Bronchial epithelial cell (primary cell): Measurements from ENCODE around the gene PDE6B. TPM values are rescaled to one million over a fixed set of nuclear protein-coding genes. Genes with fewer than 3 reads are reported as not detected.
A peak's percentile ranks its signal among the peaks of the same experiment; 100 is the strongest.
"Not testable (repeated sequence)": the region's sequence is repeated elsewhere in the genome, so short reads cannot be mapped to it uniquely, and the experiment has no call there.

Source experiments
- DNase-seq: peaks from one replicate; pipeline ENCODE4 v3.0.0-alpha.2; 2010; ENCODE audit warnings: low read depth
- FAIRE-seq: peaks from 2 replicates; lab custom pipeline; 2011; peaks lifted over from hg19 to GRCh38; lab: Jason Lieb, UNC
- H3K27me3 ChIP-seq: 2 replicates; pipeline ENCODE4 v1.5.1; 2011; ENCODE audit warnings: low read length; ENCODE audit not compliant: control insufficient read depth, insufficient read depth
- H3K36me3 ChIP-seq: 2 replicates; pipeline ENCODE4 v1.5.1; 2011; ENCODE audit warnings: low read length; ENCODE audit not compliant: control insufficient read depth, insufficient read depth
- H3K4me3 ChIP-seq: 2 replicates; pipeline ENCODE4 v1.5.1; 2011; ENCODE audit warnings: mild to moderate bottlenecking, low read depth, low read length, control low read depth
- total RNA-seq: library from RNA; depleted of rRNA; stranded (reverse); fragments of >200 nt; gene quantifications from 2 replicates; pipeline ENCODE4 v1.2.1, GENCODE V29; 2014
- TF ChIP-seq, protein P1 (sequence below): IDR thresholded peaks from 2 replicates; pipeline ENCODE4 v1.5.1; 2011; ENCODE audit warnings: mild to moderate bottlenecking, moderate library complexity, low read length, control low read depth, inconsistent platforms; ENCODE audit not compliant: insufficient read depth, severe bottlenecking

The PDE6B gene
- total RNA-seq, 1 donor from 2014 or later = not detected

DNA sequence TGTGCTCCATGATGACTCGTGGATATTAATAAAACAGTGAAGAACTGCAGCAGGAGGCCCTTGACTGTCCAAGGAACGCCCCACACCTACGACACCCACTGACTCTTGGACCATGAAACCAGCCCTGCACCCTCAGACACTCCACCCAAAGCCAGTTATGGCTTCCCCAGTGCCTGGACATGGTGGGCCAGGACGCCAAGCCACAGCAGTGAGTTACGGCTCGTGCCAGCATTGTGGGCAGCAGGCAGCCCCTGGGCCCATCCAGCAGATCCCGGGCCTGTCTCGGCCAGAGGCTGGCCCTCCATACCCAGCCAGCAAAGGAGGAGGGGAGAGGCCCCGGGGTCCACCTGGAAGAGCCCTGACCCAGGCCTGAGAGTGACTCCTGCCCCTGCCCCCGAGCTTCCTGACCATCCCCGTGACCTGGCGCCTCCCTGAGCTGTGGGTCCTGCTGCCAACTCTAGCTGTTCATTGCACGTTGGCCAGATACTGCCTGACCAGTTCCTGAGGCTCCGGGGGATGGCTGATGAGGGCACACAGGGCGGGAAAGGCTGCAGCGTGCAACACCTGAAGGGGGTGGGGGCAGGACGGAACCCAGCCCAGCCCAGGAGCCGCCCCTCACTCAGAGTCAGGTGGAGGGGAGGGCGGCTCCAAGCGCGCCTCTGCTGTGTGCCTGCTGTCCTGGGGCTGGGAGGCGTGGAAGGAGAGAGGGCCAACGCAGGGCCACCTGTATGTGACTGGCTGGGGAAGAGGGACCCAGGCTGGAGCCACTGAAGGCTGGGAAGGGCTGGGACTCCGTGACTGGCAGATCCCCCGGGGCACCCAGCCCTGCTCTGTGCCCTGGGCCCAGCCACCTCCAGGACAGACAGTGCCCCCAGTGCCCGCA is 62.8 kb downstream of the PDE6B start:
- no peaks in the 10 kb centered on the region for H3K27me3 ChIP-seq
- no peaks in the 10 kb centered on the region for H3K36me3 ChIP-seq
- peak overlapping the region; percentile 32 for H3K4me3 ChIP-seq
- TF ChIP-seq, protein P1, sequence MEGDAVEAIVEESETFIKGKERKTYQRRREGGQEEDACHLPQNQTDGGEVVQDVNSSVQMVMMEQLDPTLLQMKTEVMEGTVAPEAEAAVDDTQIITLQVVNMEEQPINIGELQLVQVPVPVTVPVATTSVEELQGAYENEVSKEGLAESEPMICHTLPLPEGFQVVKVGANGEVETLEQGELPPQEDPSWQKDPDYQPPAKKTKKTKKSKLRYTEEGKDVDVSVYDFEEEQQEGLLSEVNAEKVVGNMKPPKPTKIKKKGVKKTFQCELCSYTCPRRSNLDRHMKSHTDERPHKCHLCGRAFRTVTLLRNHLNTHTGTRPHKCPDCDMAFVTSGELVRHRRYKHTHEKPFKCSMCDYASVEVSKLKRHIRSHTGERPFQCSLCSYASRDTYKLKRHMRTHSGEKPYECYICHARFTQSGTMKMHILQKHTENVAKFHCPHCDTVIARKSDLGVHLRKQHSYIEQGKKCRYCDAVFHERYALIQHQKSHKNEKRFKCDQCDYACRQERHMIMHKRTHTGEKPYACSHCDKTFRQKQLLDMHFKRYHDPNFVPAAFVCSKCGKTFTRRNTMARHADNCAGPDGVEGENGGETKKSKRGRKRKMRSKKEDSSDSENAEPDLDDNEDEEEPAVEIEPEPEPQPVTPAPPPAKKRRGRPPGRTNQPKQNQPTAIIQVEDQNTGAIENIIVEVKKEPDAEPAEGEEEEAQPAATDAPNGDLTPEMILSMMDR = no peak
- FAIRE-seq (no peak), DNase-seq (no peak)

DNA sequence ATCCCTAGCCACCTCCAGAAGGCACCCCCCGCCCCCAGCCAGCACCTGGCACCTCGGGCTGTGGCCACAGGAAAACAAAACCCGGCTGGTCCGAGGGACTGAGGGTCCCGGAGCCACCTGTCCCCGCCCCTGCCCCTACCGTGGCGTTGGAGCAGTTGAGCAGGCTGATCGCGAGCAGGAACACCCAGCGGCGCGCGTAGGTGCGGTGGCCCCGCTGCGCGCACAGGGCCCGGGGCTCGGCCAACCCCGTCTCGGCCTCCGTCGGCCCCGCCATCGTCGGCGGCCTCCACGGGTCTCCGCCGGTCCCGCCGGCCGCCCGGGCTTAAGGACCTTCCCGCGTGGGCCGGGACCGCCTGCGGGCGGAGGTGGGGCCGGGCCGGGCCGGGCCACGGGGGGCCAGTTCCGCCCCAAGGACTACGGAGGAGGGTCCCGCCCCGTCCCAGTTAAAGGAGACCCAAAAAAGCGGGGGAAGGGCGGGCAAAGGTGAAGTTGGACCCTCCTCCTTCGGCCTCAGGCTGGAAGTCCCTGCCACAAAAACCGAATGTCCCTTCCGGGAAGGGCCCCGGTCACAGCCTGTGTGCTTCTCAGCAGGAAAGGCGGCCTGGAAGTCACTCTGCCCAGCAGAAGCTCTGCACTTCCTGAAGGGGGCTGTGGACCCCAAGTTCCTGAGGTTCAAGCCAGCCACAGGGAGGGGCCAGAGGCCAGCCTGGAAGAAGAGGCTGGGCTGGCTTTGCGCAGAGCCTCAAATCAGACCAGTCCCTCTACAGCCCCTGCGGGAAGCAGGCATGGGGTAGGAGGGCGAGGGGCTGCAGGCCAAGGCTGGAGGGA is 63.7 kb downstream of the PDE6B start, which contains the start of gene SLC49A3:
Gene SLC49A3, minus strand, starts transcription at position 298 of the 828 bp plus-strand sequence. Its CDS starts 24 bp downstream, at position 274.
- TF ChIP-seq, protein P1 = no peak
- no peaks in the 10 kb centered on the region for H3K27me3 ChIP-seq
- no peaks in the 10 kb centered on the region for H3K36me3 ChIP-seq
- peak within 1 kb of the TSS; percentile 32 for H3K4me3 ChIP-seq
- DNase-seq (no peak), FAIRE-seq (no peak)

DNA sequence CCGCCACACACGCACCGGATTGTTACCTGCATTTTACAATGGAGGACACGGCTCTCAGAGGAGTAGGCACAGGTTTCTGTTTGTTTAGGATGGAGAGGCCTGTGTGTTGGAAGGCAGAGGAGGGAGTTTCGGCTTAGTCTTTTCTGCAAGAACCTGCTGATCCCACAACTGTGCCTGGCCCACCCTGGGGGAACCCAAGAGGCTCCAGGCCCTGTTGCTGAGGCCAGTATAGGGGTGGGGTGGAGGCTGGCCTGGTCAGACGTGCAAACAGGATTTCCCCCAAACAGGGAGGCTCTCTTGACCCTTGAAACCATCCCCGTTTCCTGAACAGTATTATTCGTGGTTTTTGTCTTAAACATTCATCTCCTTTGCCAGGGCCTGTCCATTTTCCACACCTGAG is 64.3 kb downstream of the PDE6B start:
- FAIRE-seq (no peak), DNase-seq (no peak)
- H3K27me3 ChIP-seq = no peaks in the 10 kb centered on the region
- TF ChIP-seq, protein P1 = no peak
- no peak overlapping the region for H3K4me3 ChIP-seq
- no peaks in the 10 kb centered on the region for H3K36me3 ChIP-seq

DNA sequence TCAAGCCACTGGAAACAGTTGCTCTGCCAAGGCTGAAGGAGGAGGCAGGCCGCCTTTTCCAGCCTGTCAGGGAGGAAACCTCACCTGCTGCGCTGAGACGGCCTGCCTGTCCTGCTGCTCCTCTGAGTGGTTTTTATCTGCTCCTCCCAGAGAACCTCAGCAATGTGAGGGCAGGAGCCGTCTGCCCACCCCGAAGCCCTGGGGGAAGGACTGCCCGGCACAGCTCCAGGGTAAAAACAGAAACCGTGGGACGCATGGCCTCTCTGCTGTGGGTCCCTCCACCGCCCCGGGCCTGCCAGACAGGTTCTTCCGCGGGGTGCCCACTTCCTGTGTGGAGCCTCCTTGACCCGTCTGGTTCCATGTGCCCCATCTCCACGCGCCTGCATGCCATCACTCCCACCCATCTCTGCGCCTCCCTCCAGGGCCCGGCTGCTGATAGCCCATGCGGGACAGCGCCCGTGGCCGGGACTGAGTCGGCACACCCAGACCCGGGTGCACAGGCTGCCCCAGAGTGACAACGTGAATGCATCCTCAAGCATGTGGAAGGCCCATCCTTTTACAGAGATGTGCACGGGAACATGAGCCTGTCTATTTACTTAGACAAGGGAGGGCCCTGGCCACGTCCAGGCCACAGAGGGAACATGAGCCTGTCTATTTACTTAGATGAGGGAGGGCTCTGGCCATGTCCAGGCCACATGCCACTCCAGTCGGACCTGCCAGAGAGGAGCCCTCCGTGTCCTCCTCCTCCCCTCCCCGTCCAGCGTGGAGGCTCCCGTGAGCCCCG is 67.6 kb downstream of the PDE6B start:
- TF ChIP-seq, protein P1 = no peak
- DNase-seq (no peak), FAIRE-seq (no peak)
- no peaks in the 10 kb centered on the region for H3K36me3 ChIP-seq
- H3K27me3 ChIP-seq = no peaks in the 10 kb centered on the region
- H3K4me3 ChIP-seq = no peak overlapping the region

DNA sequence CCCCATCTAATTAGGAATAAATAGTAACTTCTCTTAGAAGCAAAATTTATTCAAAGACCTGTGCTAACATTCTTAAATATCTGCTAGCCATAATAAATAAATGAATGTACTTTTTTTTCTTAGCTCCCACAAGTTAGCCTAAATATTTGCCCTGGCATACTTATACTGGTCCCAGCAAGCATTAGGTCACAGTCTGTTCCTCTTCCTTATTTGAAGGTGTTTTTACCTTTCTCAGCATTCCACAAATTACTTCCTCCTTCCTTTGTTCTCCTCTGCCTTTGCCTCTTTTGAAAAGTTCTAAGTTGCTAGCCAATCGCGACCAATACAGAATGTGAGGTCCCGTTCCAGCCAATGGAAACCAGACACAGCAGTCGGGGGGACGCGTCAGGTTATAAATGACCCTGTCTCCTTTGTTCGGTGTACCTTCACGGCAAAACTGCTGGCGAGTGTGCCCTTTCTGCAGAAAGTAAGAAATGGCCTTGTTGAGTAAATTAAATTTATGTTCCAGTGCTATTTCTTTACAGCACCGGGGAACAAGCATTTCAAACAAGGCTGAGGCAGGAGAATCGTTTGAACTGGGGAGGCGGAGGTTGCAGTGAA is 69.1 kb downstream of the PDE6B start:
- H3K36me3 ChIP-seq, H3K27me3 ChIP-seq, H3K4me3 ChIP-seq, FAIRE-seq, DNase-seq: not testable (repeated sequence)
